Esophagus muscularis mucosa (tissue), 3 donors: ENCODE data around the gene SCN8A.

Source experiments
- POLR2A ChIP-seq: fragments of 450-650 bp; IDR thresholded peaks from one replicate; pipeline ENCODE4 v1.6.1; 2017; ENCODE audit warnings: antibody characterized with exemption, moderate library complexity, mild to moderate bottlenecking, low read depth
- TF ChIP-seq, protein P1 (sequence below), 3 experiments: fragments of 200-600 bp in 2 of 3; fragments of 450-650 bp in 1 of 3; sonication (generic) in 2 of 3; IDR thresholded peaks; one replicate each; pipeline ENCODE4 v1.5.1; 2017 to 2019; ENCODE audit warnings: antibody characterized with exemption in 3 of 3, mild to moderate bottlenecking in 2 of 3, moderate library complexity in 1 of 3

GRCh38 chr12:51683763-51684357 lies 92.8 kb downstream of the SCN8A start:
- TF ChIP-seq POLR2A: no peak
- TF ChIP-seq, protein P1, sequence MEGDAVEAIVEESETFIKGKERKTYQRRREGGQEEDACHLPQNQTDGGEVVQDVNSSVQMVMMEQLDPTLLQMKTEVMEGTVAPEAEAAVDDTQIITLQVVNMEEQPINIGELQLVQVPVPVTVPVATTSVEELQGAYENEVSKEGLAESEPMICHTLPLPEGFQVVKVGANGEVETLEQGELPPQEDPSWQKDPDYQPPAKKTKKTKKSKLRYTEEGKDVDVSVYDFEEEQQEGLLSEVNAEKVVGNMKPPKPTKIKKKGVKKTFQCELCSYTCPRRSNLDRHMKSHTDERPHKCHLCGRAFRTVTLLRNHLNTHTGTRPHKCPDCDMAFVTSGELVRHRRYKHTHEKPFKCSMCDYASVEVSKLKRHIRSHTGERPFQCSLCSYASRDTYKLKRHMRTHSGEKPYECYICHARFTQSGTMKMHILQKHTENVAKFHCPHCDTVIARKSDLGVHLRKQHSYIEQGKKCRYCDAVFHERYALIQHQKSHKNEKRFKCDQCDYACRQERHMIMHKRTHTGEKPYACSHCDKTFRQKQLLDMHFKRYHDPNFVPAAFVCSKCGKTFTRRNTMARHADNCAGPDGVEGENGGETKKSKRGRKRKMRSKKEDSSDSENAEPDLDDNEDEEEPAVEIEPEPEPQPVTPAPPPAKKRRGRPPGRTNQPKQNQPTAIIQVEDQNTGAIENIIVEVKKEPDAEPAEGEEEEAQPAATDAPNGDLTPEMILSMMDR (IDR thresholded peaks at IDR 0.05): no peak
